NCI-H748 (cell line): ENCODE measurements around the gene PYGB.
A peak's percentile ranks its signal among the peaks of the same experiment; 100 is the strongest.

Experiments used
- DNase-seq: peaks from one replicate; lab custom pipeline; 2025; ENCODE audit not compliant: unreplicated experiment; lab: John Stamatoyannopoulos, UW

Gene PYGB

GRCh38 chr20:25269057-25269832 lies 21.4 kb downstream of the PYGB start:
- DNase-seq = no peak

DNA sequence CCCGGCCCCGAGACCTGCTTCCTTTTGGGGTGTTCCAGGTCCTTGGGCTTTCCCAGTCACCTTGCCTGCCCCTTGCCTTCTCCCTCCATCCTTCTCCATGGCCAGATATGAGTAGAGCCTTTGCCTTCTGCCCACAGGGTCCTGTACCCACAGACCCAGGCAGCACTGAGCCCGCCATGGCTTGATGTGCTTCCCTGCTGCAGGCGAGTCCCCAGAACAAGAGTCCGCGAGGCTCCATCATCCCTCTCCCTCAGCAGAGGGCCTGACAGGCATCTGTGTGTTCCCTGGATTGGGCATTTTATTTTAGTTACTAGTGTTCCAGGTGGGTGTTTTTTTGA lies 21.9 kb downstream of the PYGB start:
- DNase-seq = no peak

DNA sequence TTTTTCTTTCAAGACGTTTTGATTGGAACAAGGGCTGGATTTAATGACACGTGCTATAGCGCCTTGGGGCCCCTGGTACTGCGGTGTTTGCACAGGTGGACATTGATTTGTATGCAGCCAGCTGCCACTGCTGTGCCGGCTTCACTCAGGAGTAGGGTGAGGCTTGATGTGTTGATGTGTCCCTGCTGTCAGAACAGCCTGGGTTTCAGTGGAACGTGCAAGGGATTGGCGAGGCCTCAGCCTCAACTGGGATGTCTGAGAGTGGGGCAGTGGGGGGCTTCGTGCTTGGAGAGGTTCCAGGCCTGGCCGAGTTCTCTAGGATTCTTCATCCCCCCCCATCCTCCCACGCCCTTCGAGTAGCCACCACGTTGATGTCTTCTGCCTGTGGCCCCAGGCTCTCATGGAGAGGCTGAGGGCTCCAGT lies 23.0 kb downstream of the PYGB start:
- peak; percentile 67 for DNase-seq

GRCh38 chr20:25271486-25272222 lies 23.8 kb downstream of the PYGB start:
- DNase-seq = no peak

- no peak for DNase-seq
Measured at GRCh38 chr20:25272223-25273000, 24.5 kb downstream of the PYGB start.

DNA sequence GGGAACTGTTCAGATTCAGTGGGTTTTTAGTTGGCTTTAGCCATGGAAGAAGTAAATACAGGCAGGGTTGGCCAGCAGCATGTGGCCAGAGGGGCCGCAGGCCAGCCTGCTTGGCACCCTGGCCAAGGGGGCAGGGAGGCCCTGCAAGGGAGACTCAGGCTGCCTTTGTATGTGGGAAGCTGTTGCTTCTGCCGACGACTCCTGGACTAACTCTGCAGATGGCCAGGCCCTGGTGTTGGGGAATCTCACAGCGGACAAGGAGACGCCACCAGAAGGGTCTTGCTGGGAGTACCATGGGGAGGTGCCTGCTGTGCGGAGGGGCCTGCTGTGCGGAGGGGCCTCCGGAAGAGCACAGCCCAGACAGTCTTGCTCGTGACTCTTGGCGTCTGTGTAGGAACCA lies 25.2 kb downstream of the PYGB start:
- DNase-seq = no peak

GRCh38 chr20:25273541-25274358 lies 25.9 kb downstream of the PYGB start:
- DNase-seq = no peak

DNA sequence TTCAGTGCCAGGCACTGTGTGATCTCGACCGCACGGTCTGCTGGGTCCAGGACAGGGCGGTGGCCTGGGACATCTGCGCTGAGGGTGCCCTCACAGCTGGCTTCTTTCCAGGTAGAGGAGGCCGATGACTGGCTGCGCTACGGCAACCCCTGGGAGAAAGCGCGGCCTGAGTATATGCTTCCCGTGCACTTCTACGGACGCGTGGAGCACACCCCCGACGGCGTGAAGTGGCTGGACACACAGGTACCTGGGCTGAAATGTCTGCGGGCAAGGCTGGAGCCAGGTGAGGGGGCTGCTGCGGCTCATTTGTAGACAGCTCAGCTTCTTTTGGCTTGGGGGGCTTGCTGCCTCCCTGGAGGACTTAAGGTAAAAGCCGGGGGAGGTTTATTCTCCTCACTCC lies 26.6 kb downstream of the PYGB start:
- no peak for DNase-seq

DNA sequence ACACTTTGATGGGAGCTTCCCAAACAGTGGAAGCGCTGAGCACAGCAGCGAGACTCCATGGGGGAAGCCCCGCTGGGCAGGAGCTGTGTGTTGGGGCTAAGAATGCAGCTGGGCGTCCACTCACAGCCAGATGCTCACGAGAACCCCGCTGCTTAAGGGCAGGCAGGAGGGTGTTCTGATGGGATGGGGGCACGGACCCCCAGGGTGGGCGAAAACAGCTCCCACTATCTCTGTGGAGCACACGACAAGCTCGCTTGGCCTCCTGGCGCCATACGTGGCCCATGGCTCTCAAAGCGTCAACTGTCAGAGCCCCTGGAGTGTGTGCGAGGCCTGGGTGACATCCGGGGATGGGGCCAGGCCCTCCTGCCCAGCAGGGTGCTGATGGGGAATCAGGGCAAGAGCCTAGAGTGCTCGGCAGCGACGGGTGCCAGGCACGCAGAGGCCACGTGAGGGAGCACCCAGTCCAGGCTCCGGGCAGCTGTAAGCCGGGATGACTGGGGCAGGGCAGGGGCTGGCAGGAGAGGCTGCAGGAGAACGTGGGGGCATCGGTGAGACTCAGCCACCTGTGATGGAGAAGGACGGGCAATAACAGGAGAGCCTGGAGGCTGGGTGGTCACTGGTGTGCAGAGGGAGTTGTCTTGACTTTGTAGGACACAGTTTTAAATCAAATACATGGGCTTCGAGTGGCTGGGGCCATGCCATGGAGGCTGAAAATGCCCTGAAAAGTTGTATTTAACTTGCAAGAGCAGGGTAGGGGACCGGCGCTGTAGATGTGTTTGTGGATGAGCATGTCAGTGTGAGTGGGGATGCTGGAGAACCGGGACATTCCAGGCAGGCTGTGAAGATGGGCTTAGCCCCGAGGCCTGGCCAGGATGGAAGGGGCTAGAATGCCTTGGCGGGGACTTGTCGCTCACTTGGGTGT lies 27.3 kb downstream of the PYGB start:
- no peak for DNase-seq

GRCh38 chr20:25275813-25276532 lies 28.1 kb downstream of the PYGB start:
- DNase-seq = no peak

- no peak for DNase-seq
Measured at GRCh38 chr20:25276533-25277050, 28.7 kb downstream of the PYGB start.

DNA sequence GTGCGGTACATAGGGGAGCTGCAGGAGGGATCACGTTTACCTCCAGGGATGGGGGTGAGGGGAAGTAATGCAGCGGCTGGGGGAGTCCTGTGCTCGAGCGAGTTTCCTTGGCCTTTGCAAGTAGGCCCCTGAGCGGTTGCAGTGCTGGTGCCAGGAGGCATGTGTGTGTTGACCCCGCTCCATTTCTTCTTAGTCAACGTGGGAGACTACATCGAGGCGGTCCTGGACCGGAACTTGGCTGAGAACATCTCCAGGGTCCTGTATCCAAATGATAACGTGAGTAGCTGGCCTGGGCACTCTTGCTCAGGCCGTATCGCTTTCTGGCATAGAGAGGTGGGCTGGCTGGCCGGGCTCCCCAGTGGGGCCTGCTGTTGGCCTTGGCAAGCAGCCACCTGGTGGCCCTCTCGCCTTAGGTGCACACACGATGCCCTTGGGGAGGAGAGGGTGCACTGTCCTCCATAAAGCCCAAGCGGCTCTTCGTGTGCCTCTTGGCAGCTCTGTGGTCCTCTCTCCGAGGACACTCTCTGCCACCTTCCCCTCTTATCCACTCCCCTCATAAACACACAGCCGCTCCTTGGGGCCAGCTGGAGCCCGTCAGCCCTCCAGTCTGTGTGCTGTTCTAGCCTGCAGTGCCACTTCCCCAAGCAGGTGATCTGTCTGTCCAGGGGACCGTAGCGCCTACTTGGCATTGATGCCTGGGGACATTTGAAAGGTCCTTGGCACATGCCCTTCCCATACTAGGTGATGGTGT lies 29.3 kb downstream of the PYGB start:
- DNase-seq = no peak

DNA sequence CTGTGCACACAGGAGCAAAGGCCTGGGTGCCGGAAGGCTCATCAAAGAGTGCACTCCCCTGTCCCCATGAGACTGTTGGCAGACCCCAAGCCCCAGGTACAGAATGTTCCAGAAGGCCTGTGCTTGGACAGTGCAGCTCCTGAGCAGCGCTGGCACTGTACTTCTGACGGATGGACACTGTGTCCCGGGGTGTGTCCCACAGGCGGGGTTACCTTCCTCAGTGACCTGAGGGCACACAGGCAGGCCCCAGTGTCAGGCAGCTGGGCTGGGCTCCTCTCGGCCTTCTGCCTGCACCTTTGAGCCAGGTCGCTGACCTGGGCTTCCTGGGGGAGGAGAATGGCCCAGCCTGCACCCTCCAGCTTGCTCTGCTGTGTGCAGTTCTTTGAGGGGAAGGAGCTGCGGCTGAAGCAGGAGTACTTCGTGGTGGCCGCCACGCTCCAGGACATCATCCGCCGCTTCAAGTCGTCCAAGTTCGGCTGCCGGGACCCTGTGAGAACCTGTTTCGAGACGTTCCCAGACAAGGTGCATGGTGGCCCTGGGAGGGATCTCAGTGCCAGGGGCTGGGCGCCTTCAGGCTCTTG lies 30.1 kb downstream of the PYGB start:
- no peak for DNase-seq

GRCh38 chr20:25278636-25279361 lies 30.9 kb downstream of the PYGB start:
- DNase-seq = no peak

GRCh38 chr20:25279403-25279802 lies 31.5 kb downstream of the PYGB start:
- DNase-seq = no peak

GRCh38 chr20:25280051-25280573 lies 32.2 kb downstream of the PYGB start:
- DNase-seq = no peak
